Measurements from ENCODE around the gene FOXP1. TPM values are rescaled to one million over a fixed set of nuclear protein-coding genes. Genes with fewer than 3 reads are reported as not detected.

FOXP1 gene
- total RNA-seq, 1 experiment from 2014 or later = 75.3 TPM

GRCh38 chr3:71180524-71180923, 403.0 kb downstream of the FOXP1 start:
- Histone ChIP-seq H2AFZ (ENCODE audit: low read length) (no peak overlapping the region), H3K4me2 (ENCODE audit: insufficient read depth, insufficient read length, low read length) (no peak overlapping the region), H2BK12ac (ENCODE audit: insufficient read length, low read depth, low read length) (no peak overlapping the region), H3K9me3 (ENCODE audit: control insufficient read depth, low read depth, low read length) (no peaks in the 10 kb centered on the region), H3K27ac (ENCODE audit: insufficient read length, low read depth, low read length) (no peak overlapping the region), H3K56ac (ENCODE audit: insufficient read length, low read depth, low read length) (no peak overlapping the region), H3K23ac (ENCODE audit: insufficient read length, low read depth, low read length) (no peak overlapping the region), H3K79me1 (ENCODE audit: insufficient read depth, low read depth, low read length, poor library complexity, severe bottlenecking) (no peaks in the 10 kb centered on the region), H3K4ac (ENCODE audit: low read depth, low read length) (no peak overlapping the region), H2BK120ac (ENCODE audit: low read depth, low read length, poor library complexity, severe bottlenecking) (no peak overlapping the region), H3K14ac (ENCODE audit: insufficient read depth, low read length) (no peak overlapping the region), H4K91ac (ENCODE audit: insufficient read length, low read depth, low read length) (no peak overlapping the region), H4K8ac (replicated peaks; ENCODE audit: insufficient read length, low read depth, low read length) (no peak overlapping the region), H3K18ac (ENCODE audit: insufficient read length, low read depth, low read length) (no peak overlapping the region), H3K79me2 (ENCODE audit: insufficient read depth, low read length) (no peaks in the 10 kb centered on the region), H3K23me2 (ENCODE audit: insufficient read length, low read depth, low read length, poor library complexity, severe bottlenecking) (no peaks in the 10 kb centered on the region), H3K9ac (ENCODE audit: extremely low read depth, insufficient read length, low read length) (no peak overlapping the region), H4K5ac (ENCODE audit: insufficient read length, low read depth, low read length) (no peak overlapping the region), H2BK20ac (ENCODE audit: low read depth, low read length, poor library complexity, severe bottlenecking) (no peak overlapping the region), H3K27me3 (ENCODE audit: insufficient read depth, low read length) (no peaks in the 10 kb centered on the region), H2BK15ac (ENCODE audit: low read depth, low read length) (no peak overlapping the region), H3T11ph (ENCODE audit: low read length) (no peak overlapping the region), H4K20me1 (ENCODE audit: control insufficient read depth, insufficient read depth, insufficient read length) (no peaks in the 10 kb centered on the region), H3K4me1 (ENCODE audit: insufficient read depth, low read length) (no peaks in the 10 kb centered on the region), H2AK5ac (ENCODE audit: insufficient read length, low read length) (no peak overlapping the region), H2BK5ac (ENCODE audit: insufficient read length, low read length) (no peak overlapping the region)
- H3K4me1 Mint-ChIP-seq = peaks cover 19 to 22% of the 10 kb centered on the region in 2 experiments
- H3K27ac Mint-ChIP-seq = 0 out of 7 replicates have a peak overlapping the region, but pooled peaks of 1 of the 3 experiments have one; percentile 10
- TF ChIP-seq CTCF (conservative IDR thresholded peaks at IDR 0.05) = no peak
- H3K4me3 Mint-ChIP-seq = no peak overlapping the region
- DNase-seq = no peak
- peaks cover 0 to 33% (median 17%) of the 10 kb centered on the region in 3 experiments; a peak in 4 of 7 replicates for H3K36me3 Mint-ChIP-seq (ENCODE audit: insufficient read depth in 1 of 3, low read depth in 3 of 3)
- H3K27me3 Mint-ChIP-seq (ENCODE audit: low read depth) = no peaks in the 10 kb centered on the region
- no CpG with 5 or more reads among the region's 6 CpGs for WGBS (ENCODE audit: extremely low coverage, insufficient read length, low lambda C conversion rate)
- no peaks in the 10 kb centered on the region for H3K9me3 Mint-ChIP-seq

All from H9 (cell line).